Mesenchymal stem cell (in vitro differentiated cells and primary cell): ENCODE measurements around the gene REP15.

Source experiments
- DNase-seq: peaks from one replicate; pipeline ENCODE4 v3.0.0-alpha.2; 2013
- H2AFZ ChIP-seq: one replicate; pipeline ENCODE4 v1.6.1; 2013; ENCODE audit warnings: low read depth, mild to moderate bottlenecking, control low read depth, inconsistent platforms, low read length, moderate library complexity
- H2AK5ac ChIP-seq: 2 replicates; pipeline ENCODE4 v1.6.1; 2013; ENCODE audit warnings: low read length, moderate library complexity, mild to moderate bottlenecking, inconsistent platforms; ENCODE audit not compliant: severe bottlenecking
- H2BK120ac ChIP-seq: one replicate; pipeline ENCODE4 v1.6.1; 2013; ENCODE audit warnings: low read depth, mild to moderate bottlenecking, inconsistent platforms, low read length, moderate library complexity
- H2BK12ac ChIP-seq, 2 experiments: one replicate each; pipeline ENCODE4 v1.6.1; 2013; ENCODE audit warnings: inconsistent platforms in 2 of 2, low read length in 2 of 2, mild to moderate bottlenecking in 2 of 2, moderate library complexity in 2 of 2, control low read depth in 1 of 2
- H2BK15ac ChIP-seq: one replicate; pipeline ENCODE4 v1.6.1; 2013; ENCODE audit warnings: mild to moderate bottlenecking, low read depth, inconsistent platforms; ENCODE audit not compliant: poor library complexity, severe bottlenecking
- H2BK5ac ChIP-seq: 2 replicates; pipeline ENCODE4 v1.6.1; 2013; ENCODE audit warnings: low read depth, mild to moderate bottlenecking, low read length, control low read depth, inconsistent platforms; ENCODE audit not compliant: poor library complexity, severe bottlenecking
- H3K14ac ChIP-seq, 2 experiments: one replicate each; pipeline ENCODE4 v1.6.1; 2013; ENCODE audit warnings: inconsistent platforms in 2 of 2, low read length in 2 of 2, control low read depth in 1 of 2, mild to moderate bottlenecking in 1 of 2, moderate library complexity in 1 of 2
- H3K18ac ChIP-seq, 2 experiments: one replicate each; pipeline ENCODE4 v1.6.1; 2013; ENCODE audit warnings: inconsistent platforms in 2 of 2, low read length in 2 of 2, control low read depth in 1 of 2, low read depth in 1 of 2, mild to moderate bottlenecking in 1 of 2
- H3K23ac ChIP-seq, 2 experiments: one replicate each; pipeline ENCODE4 v1.6.1; 2013; ENCODE audit warnings: inconsistent platforms in 2 of 2, low read length in 2 of 2, mild to moderate bottlenecking in 2 of 2, moderate library complexity in 2 of 2, control low read depth in 1 of 2
- H3K27ac ChIP-seq: 2 replicates; pipeline ENCODE4 v1.5.1; 2013; ENCODE audit warnings: mild to moderate bottlenecking, moderate library complexity, low read length, control low read depth, inconsistent platforms; ENCODE audit not compliant: poor library complexity, severe bottlenecking
- H3K27me3 ChIP-seq, 2 experiments: 2 replicates each; pipeline versions ENCODE4 v1.6.1 to v1.7.0; 2013; ENCODE audit warnings: low read length in 2 of 2, mild to moderate bottlenecking in 2 of 2, moderate library complexity in 2 of 2, control low read depth in 1 of 2, inconsistent platforms in 1 of 2; ENCODE audit not compliant: control insufficient read depth in 1 of 2, insufficient read depth in 1 of 2
- H3K36me3 ChIP-seq, 2 experiments: 2 replicates each; pipeline versions ENCODE4 v1.6.1 to v1.7.0; 2013; ENCODE audit warnings: low read length in 2 of 2, control low read depth in 1 of 2, inconsistent platforms in 1 of 2, low read depth in 1 of 2, mild to moderate bottlenecking in 1 of 2; ENCODE audit not compliant: insufficient read depth in 2 of 2, control insufficient read depth in 1 of 2
- H3K4ac ChIP-seq, 2 experiments: one replicate each; pipeline ENCODE4 v1.6.1; 2013; ENCODE audit warnings: inconsistent platforms in 2 of 2, low read length in 2 of 2, mild to moderate bottlenecking in 2 of 2, moderate library complexity in 2 of 2, control low read depth in 1 of 2, low read depth in 1 of 2
- H3K4me1 ChIP-seq: 2 replicates; pipeline ENCODE4 v1.6.1; 2013; ENCODE audit warnings: low read depth, low read length, control low read depth; ENCODE audit not compliant: control insufficient read depth, insufficient read depth
- H3K4me2 ChIP-seq: 2 replicates; pipeline ENCODE4 v1.6.1; 2013; ENCODE audit warnings: low read length, mild to moderate bottlenecking, inconsistent platforms; ENCODE audit not compliant: poor library complexity, severe bottlenecking
- H3K4me3 ChIP-seq, 2 experiments: 2 replicates each; pipeline versions ENCODE4 v1.5.1 to v1.7.0; 2013; ENCODE audit warnings: low read length in 2 of 2, mild to moderate bottlenecking in 2 of 2, control low read depth in 1 of 2, low read depth in 1 of 2; ENCODE audit not compliant: insufficient read depth in 1 of 2
- H3K79me1 ChIP-seq: replicated peaks from 2 replicates; pipeline ENCODE4 v1.6.1; 2013; ENCODE audit warnings: mild to moderate bottlenecking, control low read depth, low read length, inconsistent platforms; ENCODE audit not compliant: poor library complexity, severe bottlenecking
- H3K9ac ChIP-seq: 2 replicates; pipeline ENCODE4 v1.7.0; 2013; ENCODE audit warnings: mild to moderate bottlenecking, low read length, moderate library complexity
- H3K9me3 ChIP-seq: 2 replicates; pipeline ENCODE4 v1.7.0; 2013; ENCODE audit warnings: mild to moderate bottlenecking, low read length; ENCODE audit not compliant: control insufficient read depth
- H4K8ac ChIP-seq: one replicate; pipeline ENCODE4 v1.6.1; 2013; ENCODE audit warnings: inconsistent platforms, mild to moderate bottlenecking, low read length, moderate library complexity
- H4K91ac ChIP-seq: one replicate; pipeline ENCODE4 v1.6.1; 2013; ENCODE audit warnings: mild to moderate bottlenecking, low read length, inconsistent platforms
- WGBS: methylation state at CpG from one replicate; pipeline ENCODE4 v1.1.7; 2013; ENCODE audit warnings: mixed read lengths; 5-methylcytosine and 5-hydroxymethylcytosine counted together

Gene REP15

GRCh38 chr12:27673101-27673718 is 23.0 kb upstream of the REP15 start:
- Histone ChIP-seq H2AK5ac (no peak overlapping the region), H4K91ac (no peak overlapping the region), H2BK5ac (no peak overlapping the region), H3K14ac (no peak overlapping the region), H3K23ac (no peak overlapping the region), H2AFZ (no peak overlapping the region), H2BK15ac (no peak overlapping the region), H3K27me3 (no peaks in the 10 kb centered on the region), H3K4ac (no peak overlapping the region), H3K36me3 (peaks cover 14 to 93% of the 10 kb centered on the region in 2 experiments), H3K27ac (no peak overlapping the region), H3K9me3 (no peaks in the 10 kb centered on the region), H3K4me3 (peak overlapping the region in 1 of 2 experiments; percentile 36), H4K8ac (no peak overlapping the region), H3K79me1 (peaks cover 4% of the 10 kb centered on the region), H3K18ac (no peak overlapping the region), H3K9ac (peak overlapping the region; percentile 64), H3K4me2 (no peak overlapping the region), H2BK12ac (no peak overlapping the region), H3K4me1 (peaks cover 1% of the 10 kb centered on the region), H2BK120ac (no peak overlapping the region)
- WGBS, result 91% methylated on average over 1 of the region's 3 CpGs
- DNase-seq, result no peak

DNA sequence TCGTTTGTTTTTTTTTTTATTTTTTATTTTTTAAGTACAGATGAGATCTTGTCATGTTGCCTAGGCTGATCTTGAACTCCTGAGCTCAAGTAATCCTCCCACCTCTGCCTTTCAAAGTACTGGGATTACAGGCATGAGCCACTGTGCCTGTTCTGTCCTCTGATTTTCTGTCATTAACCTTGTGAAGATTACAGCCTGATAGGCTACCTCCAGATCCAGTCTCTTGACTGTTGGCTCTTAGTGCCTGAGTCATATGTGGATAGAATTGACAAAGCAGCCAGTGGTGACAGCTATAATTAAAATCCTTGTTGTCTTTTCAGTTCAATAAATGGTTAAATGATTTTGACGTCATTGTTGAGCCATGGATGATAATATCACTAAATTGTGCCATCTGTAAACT is 21.3 kb upstream of the REP15 start:
- Histone ChIP-seq H3K9ac (no peak overlapping the region), H3K23ac (no peak overlapping the region), H3K18ac (no peak overlapping the region), H3K4me2 (no peak overlapping the region), H3K4ac (no peak overlapping the region), H2BK5ac (no peak overlapping the region), H4K91ac (no peak overlapping the region), H3K79me1 (peaks cover 4% of the 10 kb centered on the region), H3K27ac (no peak overlapping the region), H3K9me3 (no peaks in the 10 kb centered on the region), H2AFZ (no peak overlapping the region), H4K8ac (no peak overlapping the region), H3K4me1 (peaks cover 1% of the 10 kb centered on the region), H3K27me3 (no peaks in the 10 kb centered on the region), H3K14ac (no peak overlapping the region), H2BK12ac (no peak overlapping the region), H2BK15ac (no peak overlapping the region), H3K36me3 (peaks cover 15 to 91% of the 10 kb centered on the region in 2 experiments), H2AK5ac (no peak overlapping the region), H3K4me3 (no peak overlapping the region), H2BK120ac (no peak overlapping the region)
- no peak for DNase-seq
- no CpG with 5 or more reads among the region's 2 CpGs for whole genome bisulfite sequencing

GRCh38 chr12:27680619-27681018 is 15.6 kb upstream of the REP15 start:
- no peak overlapping the region for H3K18ac ChIP-seq
- no peak overlapping the region for H3K23ac ChIP-seq
- no peaks in the 10 kb centered on the region for H3K27me3 ChIP-seq
- no peak overlapping the region for H3K4ac ChIP-seq
- H3K4me1 ChIP-seq, result peaks cover 1% of the 10 kb centered on the region
- DNase-seq, result no peak
- H4K8ac ChIP-seq, result no peak overlapping the region
- H3K4me3 ChIP-seq, result no peak overlapping the region
- H2BK15ac ChIP-seq, result no peak overlapping the region
- H4K91ac ChIP-seq, result no peak overlapping the region
- H3K9me3 ChIP-seq, result no peaks in the 10 kb centered on the region
- H3K9ac ChIP-seq, result no peak overlapping the region
- no peak overlapping the region for H3K14ac ChIP-seq
- H2BK120ac ChIP-seq, result no peak overlapping the region
- H3K4me2 ChIP-seq, result no peak overlapping the region
- H3K27ac ChIP-seq, result no peak overlapping the region
- H2AK5ac ChIP-seq, result no peak overlapping the region
- peaks cover 21 to 93% of the 10 kb centered on the region in 2 experiments for H3K36me3 ChIP-seq
- peaks cover 3% of the 10 kb centered on the region for H3K79me1 ChIP-seq
- H2AFZ ChIP-seq, result no peak overlapping the region
- no peak overlapping the region for H2BK12ac ChIP-seq
- H2BK5ac ChIP-seq, result no peak overlapping the region

- Histone ChIP-seq H3K9ac (no peak overlapping the region), H2BK15ac (no peak overlapping the region), H4K91ac (no peak overlapping the region), H3K27me3 (no peaks in the 10 kb centered on the region), H3K4me1 (no peaks in the 10 kb centered on the region), H3K79me1 (peaks cover 2% of the 10 kb centered on the region), H2BK5ac (no peak overlapping the region), H3K23ac (no peak overlapping the region), H2AFZ (no peak overlapping the region), H3K36me3 (peaks cover 14 to 92% of the 10 kb centered on the region in 2 experiments), H3K27ac (no peak overlapping the region), H4K8ac (no peak overlapping the region), H3K4me2 (no peak overlapping the region), H3K18ac (no peak overlapping the region), H3K9me3 (no peaks in the 10 kb centered on the region), H3K14ac (no peak overlapping the region), H3K4me3 (no peak overlapping the region), H2AK5ac (no peak overlapping the region), H3K4ac (no peak overlapping the region), H2BK120ac (no peak overlapping the region), H2BK12ac (no peak overlapping the region)
- peak; percentile 6 for DNase-seq
- 93% methylated on average over 2 of the region's 2 CpGs for WGBS
Observed at GRCh38 chr12:27682534-27682933, 13.7 kb upstream of the REP15 start.
